GM12875 (cell line): ENCODE data around the gene NLGN3.

Experiments used
- H3K4me3 ChIP-seq: one replicate; pipeline ENCODE4 v1.5.1; 2011; ENCODE audit warnings: low read depth, low read length, control low read depth
- TF ChIP-seq, protein P1 (sequence below): IDR thresholded peaks from 2 replicates; pipeline ENCODE4 v1.5.1; 2011; ENCODE audit warnings: low read depth, mild to moderate bottlenecking, control low read depth, inconsistent platforms, low read length, moderate library complexity, borderline replicate concordance; ENCODE audit not compliant: insufficient read depth

NLGN3 gene

DNA sequence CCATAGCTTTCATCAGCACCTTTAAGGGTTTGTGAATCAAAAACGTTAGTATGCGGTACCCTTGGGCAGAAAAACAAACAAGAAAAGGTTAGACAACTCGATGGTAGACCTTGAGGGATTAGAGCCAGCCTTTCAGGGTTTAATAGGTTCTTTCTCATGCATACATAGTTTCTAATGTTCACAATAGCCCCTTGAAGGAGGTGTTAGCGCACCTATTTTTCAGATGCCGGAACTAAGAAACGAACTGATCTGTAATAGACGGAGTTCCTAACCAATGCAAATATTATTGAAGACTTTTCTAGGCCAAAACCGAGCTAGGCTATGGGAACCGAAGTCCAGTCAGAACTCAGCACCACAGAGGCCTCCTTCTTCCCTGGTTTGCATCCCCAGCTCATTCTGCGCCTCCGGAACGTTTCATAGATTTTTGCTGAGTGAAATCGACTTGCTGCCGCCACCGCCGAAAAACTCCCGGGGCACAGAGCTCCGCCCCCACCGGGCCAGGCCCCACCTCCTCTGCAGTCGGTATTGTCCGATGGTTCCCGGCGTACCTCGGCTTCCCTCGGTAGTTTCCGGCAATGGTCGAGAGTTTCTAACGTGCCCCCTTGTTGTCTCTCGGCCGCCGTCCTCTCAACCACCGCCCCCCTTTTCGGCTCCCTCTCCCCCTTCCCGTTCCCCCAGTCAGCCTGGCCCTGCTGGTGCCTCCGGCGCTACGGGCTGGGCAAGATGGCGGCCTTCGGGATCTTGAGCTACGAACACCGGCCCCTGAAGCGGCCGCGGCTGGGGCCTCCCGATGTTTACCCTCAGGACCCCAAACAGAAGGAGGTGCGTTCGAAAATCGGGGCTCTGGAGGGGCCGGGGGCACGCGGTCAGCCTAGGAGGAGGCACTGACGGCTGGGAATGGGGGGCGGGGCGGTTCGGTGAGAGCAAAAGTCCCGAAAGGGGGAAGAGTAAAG lies 26.3 kb upstream of the NLGN3 start, which contains the start of gene MED12:
Gene MED12 (plus strand): TSS at position 565 of the 953 bp plus-strand sequence. CDS start 159 bp downstream, at position 724.
- TF ChIP-seq, protein P1, sequence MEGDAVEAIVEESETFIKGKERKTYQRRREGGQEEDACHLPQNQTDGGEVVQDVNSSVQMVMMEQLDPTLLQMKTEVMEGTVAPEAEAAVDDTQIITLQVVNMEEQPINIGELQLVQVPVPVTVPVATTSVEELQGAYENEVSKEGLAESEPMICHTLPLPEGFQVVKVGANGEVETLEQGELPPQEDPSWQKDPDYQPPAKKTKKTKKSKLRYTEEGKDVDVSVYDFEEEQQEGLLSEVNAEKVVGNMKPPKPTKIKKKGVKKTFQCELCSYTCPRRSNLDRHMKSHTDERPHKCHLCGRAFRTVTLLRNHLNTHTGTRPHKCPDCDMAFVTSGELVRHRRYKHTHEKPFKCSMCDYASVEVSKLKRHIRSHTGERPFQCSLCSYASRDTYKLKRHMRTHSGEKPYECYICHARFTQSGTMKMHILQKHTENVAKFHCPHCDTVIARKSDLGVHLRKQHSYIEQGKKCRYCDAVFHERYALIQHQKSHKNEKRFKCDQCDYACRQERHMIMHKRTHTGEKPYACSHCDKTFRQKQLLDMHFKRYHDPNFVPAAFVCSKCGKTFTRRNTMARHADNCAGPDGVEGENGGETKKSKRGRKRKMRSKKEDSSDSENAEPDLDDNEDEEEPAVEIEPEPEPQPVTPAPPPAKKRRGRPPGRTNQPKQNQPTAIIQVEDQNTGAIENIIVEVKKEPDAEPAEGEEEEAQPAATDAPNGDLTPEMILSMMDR = no peak
- peak within 1 kb of the TSS; percentile 48 for H3K4me3 ChIP-seq

DNA sequence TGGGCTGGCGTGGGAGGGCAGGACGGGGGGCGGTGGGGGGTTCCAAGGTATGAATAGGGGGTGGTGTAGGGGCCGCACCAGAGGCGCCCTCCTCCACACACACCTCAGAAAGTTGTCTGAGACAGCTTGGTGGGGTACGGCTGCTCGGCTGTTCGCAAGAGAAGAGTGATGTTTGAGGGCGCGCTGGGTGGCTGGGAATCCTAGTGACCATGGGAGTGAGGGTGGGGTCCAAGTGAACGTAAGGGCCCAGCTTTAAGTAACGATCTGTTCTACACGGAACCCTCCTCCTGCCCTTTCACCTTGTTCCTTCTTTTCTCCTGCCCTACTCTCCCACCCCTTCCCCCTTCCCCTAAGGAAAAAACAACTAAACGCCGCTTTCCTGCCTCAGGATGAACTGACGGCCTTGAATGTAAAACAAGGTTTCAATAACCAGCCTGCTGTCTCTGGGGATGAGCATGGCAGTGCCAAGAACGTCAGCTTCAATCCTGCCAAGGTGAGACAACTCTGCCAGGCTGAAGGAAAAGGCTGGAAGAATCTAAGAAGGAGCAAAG lies 25.6 kb upstream of the NLGN3 start:
- peak overlapping the region; percentile 48 for H3K4me3 ChIP-seq
- TF ChIP-seq, protein P1 = no peak

DNA sequence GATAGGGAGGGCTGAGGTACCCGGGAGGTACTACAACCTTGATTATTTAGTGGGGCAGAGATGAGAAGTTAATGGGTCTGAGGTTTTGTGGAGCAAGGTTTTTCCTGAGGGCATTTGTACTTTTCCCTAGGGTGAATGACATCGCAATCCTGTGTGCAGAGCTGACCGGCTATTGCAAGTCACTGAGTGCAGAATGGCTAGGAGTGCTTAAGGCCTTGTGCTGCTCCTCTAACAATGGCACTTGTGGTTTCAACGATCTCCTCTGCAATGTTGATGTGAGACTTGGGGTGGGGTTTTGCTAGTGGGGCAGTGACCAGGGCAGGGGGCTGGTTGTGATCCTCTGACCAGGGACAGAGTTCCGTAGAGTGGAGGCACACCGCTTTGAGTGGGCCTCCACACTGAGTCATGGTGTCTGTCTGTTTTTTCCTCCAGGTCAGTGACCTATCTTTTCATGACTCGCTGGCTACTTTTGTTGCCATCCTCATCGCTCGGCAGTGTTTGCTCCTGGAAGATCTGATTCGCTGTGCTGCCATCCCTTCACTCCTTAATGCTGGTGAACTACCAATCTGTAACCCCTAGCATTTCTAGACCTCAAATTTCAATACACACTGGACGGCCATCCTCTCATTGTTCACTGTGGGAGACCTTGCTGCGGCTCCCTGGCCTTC lies 16.3 kb upstream of the NLGN3 start:
- TF ChIP-seq, protein P1 = no peak
- no peak overlapping the region for H3K4me3 ChIP-seq

DNA sequence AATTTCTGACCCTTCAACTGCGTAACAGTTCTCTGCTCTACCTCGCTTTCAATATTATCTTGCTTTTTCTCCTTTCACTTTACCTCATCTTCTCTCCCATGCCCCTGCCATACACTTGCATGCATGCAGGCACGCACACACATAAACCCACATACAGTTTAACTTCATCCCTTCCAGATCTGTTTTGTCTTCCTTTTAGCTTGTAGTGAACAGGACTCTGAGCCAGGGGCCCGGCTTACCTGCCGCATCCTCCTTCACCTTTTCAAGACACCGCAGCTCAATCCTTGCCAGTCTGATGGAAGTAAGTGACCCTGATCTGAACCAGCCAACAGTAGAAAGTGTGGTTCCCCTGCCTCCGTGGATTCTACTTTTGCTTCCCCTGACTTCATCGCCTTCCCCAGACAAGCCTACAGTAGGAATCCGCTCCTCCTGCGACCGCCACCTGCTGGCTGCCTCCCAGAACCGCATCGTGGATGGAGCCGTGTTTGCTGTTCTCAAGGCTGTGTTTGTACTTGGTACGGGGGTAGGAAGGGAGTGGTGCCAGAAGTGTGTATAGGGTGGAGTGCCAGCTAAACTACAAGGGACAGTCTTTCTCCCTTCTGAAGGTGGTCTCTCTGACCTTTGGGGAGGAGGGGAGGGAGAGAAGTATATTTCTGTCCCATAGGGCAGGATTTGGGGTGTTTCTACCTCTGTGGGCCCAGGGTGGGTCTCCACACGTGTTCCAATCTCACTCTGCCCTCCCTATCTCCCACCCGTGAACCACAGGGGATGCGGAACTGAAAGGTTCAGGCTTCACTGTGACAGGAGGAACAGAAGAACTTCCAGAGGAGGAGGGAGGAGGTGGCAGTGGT lies 15.5 kb upstream of the NLGN3 start:
- TF ChIP-seq, protein P1 = peak; percentile 88
- H3K4me3 ChIP-seq = no peak overlapping the region

DNA sequence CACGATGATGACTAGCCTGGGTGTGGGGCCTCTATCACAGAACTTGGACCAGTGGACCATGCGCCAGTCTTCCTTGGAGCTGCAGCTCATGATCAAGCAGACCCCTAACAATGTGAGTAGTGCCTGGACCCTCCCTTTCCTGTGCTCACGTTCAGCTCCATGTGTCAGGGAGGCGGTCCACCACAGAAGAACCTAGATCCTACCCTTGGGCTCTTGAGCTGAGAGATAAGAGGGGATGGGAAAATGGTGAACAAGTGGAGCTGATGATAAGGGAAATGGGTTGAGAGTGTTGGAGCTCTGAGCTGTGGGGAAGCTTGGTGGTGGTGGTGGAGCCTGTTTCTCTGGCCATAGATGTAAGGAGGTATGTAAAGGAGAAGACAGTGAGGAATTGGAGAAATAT lies 13.1 kb upstream of the NLGN3 start:
- no peak overlapping the region for H3K4me3 ChIP-seq
- TF ChIP-seq, protein P1 = no peak

DNA sequence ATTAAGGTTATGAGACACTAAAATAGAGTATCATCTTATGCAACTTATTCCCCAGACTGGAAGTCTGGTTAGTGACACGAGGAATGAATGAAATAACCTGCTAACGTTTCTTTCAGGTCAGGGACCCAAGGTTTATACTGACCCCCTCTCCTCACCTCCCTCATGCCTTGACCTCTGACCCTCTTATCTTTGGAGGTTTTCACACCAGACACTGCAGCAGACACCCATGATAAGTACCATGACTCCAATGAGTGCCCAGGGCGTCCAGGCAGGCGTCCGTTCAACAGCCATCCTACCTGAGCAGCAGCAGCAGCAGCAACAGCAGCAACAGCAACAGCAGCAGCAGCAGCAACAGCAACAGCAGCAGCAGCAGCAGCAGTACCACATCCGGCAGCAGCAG lies 4.2 kb upstream of the NLGN3 start:
- TF ChIP-seq, protein P1 = no peak
- no peak overlapping the region for H3K4me3 ChIP-seq
